CD4-positive, alpha-beta T cell treated with Interleukin-6 at 100 ng/mL for 8 hours (primary cell): ENCODE measurements around the gene SMC6.

Experiments used
- DNase-seq: peaks from one replicate; pipeline ENCODE4 v3.0.0-alpha.2; 2020; ENCODE audit warnings: mixed read lengths, low spot score

SMC6 gene

GRCh38 chr2:17765398-17765797 lies 11.8 kb upstream of the SMC6 start:
- no peak for DNase-seq

- DNase-seq: no peak
Observed at GRCh38 chr2:17763641-17764333, 10.2 kb upstream of the SMC6 start.

GRCh38 chr2:17762451-17762850 lies 8.8 kb upstream of the SMC6 start:
- no peak for DNase-seq

GRCh38 chr2:17759805-17760204 lies 6.2 kb upstream of the SMC6 start:
- no peak for DNase-seq

GRCh38 chr2:17758118-17758517 lies 4.5 kb upstream of the SMC6 start:
- DNase-seq: no peak

- DNase-seq: no peak
Observed at GRCh38 chr2:17757321-17757720, 3.7 kb upstream of the SMC6 start.

- no peak for DNase-seq
Observed at GRCh38 chr2:17756668-17757067, 3.1 kb upstream of the SMC6 start.

- no peak for DNase-seq
Observed at GRCh38 chr2:17754773-17755425, 1.3 kb upstream of the SMC6 start.

GRCh38 chr2:17752892-17753802 lies 463 bp downstream of the SMC6 start:
- peak; percentile 6 for DNase-seq

- no peak for DNase-seq
Observed at GRCh38 chr2:17752246-17752645, 1.4 kb downstream of the SMC6 start.

- DNase-seq: no peak
Observed at GRCh38 chr2:17749753-17750438, 3.7 kb downstream of the SMC6 start.

GRCh38 chr2:17748745-17749144 lies 4.9 kb downstream of the SMC6 start:
- no peak for DNase-seq

- no peak for DNase-seq
Observed at GRCh38 chr2:17747684-17748452, 5.7 kb downstream of the SMC6 start.

GRCh38 chr2:17740203-17740602 lies 13.4 kb downstream of the SMC6 start:
- DNase-seq: no peak

GRCh38 chr2:17736989-17737388 lies 16.6 kb downstream of the SMC6 start:
- DNase-seq: no peak

GRCh38 chr2:17735864-17736263 lies 17.7 kb downstream of the SMC6 start:
- no peak for DNase-seq

- no peak for DNase-seq
Observed at GRCh38 chr2:17733599-17733998, 20.0 kb downstream of the SMC6 start.

GRCh38 chr2:17729880-17730279 lies 23.7 kb downstream of the SMC6 start:
- DNase-seq: no peak

- no peak for DNase-seq
Observed at GRCh38 chr2:17728210-17728609, 25.4 kb downstream of the SMC6 start.

- DNase-seq: no peak
Observed at GRCh38 chr2:17719562-17720371, 33.8 kb downstream of the SMC6 start.

GRCh38 chr2:17718689-17719088 lies 34.9 kb downstream of the SMC6 start:
- DNase-seq: no peak
